HG03442 (cell line): ENCODE results near the gene CGREF1.
"Not testable (repeated sequence)": the region's sequence is repeated elsewhere in the genome, so short reads cannot be mapped to it uniquely, and the experiment has no call there.

Source experiments
- ATAC-seq: cut with Tn5 transposase; IDR thresholded peaks from one replicate; pipeline ENCODE4 v1.9.1; 2021; ENCODE audit warnings: mild to moderate bottlenecking, moderate library complexity; ENCODE audit not compliant: unreplicated experiment

Gene CGREF1

GRCh38 chr2:27137322-27137935 is 18.5 kb upstream of the CGREF1 start:
- no peak for ATAC-seq

DNA sequence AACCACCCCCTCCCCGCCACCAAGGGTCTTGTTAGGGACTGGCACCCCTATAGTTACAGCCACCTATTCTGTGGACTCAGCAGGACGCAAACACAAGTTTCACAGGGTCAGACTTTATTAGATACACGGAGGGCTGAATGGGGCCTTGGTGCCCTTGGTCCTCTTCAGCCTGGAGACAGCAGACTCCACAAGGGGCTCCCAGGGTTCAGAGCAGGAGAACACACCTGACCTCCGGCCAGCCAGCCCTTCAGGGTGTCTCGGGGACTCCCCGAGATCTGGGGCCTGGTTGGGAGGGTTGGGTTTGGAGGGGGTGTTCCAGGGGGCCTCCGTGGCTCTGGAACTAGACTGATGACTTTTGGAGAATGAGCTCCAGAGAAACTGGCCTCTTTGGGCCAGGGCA is 17.8 kb upstream of the CGREF1 start:
- ATAC-seq: no peak

GRCh38 chr2:27135478-27135955 is 16.6 kb upstream of the CGREF1 start:
- ATAC-seq: no peak

GRCh38 chr2:27134781-27135477 is 16.0 kb upstream of the CGREF1 start:
- ATAC-seq: no peak

- ATAC-seq: peak; percentile 82
These were observed 15.2 kb upstream of the CGREF1 start, which contains the start of gene PREB for GRCh38 chr2:27133905-27134780. TSS of gene PREB (minus strand) at chr2:27134636. CDS start at chr2:27134421, 215 bp downstream.

DNA sequence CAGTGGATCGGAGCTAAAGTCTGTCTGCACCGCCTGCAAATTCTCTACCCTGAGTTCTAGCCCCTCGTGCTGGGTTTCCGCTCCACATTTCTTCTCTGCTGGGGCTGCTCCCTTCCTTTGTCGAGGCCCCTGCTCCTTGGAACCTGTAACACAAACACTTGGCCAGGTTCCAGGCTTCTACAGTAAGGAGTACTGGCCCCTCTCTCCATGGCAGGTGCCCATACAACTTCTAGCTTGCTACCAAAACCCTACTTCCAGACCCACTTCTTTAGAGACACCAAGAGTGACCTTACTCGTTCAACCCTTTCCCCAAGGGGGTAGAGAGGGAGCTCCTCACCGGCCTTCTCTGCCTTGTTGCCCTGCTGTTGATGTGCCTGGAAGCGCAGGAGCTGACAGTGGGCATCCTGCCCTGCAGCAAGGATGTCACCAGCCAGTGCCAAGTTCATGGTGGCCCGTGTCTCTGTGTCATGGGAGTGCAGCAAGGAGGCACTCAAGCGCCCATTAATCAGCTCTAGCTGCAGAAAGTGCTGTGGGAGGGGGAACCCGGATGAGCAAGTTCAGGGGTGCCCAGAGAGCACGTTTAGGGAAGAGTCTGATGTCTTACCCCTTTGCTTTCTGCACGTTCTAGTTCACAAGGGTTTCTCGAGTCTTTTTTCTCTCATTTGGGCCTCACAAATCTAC is 14.4 kb upstream of the CGREF1 start:
- no peak for ATAC-seq

DNA sequence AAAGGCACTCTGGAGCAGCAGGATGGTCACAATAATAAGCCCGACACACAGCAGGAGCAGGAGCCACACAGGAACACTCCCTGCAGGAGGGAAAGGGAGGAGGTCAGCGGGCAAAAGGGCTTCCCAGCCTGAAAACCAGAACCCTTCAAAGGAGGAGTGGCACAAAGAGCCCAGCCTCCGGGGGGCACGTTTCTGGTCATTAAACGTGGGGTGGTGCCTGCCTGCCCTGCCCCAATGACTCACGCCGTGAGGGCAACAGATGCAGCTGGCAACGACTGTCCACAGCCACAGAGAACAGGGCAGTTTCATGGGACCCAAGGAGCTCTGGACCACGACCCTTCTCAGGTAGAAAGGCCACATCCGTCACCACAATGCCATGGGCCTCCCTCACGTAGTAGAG is 12.5 kb upstream of the CGREF1 start:
- no peak for ATAC-seq

DNA sequence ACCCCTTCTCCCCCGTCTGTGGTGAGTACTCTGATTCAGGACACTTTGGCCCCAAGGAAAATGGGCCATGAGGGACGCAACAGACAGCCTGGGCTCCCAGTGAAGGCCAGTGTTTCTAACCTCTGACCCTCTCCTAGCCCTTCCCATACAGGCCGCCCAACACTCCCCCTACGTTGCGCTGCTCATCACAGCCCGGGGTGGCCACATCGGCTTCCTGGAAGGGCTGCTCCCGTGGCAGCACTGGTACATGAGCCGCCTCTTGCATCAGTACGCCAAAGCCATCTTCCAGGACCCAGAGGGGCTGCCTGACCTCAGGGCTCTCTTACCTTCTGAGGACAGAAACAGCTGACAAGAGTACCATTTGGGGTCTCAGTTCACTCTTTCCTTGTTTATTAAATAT is 11.5 kb upstream of the CGREF1 start:
- ATAC-seq: no peak

GRCh38 chr2:27128668-27129571 is 10.0 kb upstream of the CGREF1 start:
- no peak for ATAC-seq

- no peak for ATAC-seq
These were observed 9.1 kb upstream of the CGREF1 start for GRCh38 chr2:27127883-27128667.

GRCh38 chr2:27126252-27126710 is 7.4 kb upstream of the CGREF1 start:
- ATAC-seq: no peak

- ATAC-seq: no peak
These were observed 6.2 kb upstream of the CGREF1 start for GRCh38 chr2:27125104-27125503.

DNA sequence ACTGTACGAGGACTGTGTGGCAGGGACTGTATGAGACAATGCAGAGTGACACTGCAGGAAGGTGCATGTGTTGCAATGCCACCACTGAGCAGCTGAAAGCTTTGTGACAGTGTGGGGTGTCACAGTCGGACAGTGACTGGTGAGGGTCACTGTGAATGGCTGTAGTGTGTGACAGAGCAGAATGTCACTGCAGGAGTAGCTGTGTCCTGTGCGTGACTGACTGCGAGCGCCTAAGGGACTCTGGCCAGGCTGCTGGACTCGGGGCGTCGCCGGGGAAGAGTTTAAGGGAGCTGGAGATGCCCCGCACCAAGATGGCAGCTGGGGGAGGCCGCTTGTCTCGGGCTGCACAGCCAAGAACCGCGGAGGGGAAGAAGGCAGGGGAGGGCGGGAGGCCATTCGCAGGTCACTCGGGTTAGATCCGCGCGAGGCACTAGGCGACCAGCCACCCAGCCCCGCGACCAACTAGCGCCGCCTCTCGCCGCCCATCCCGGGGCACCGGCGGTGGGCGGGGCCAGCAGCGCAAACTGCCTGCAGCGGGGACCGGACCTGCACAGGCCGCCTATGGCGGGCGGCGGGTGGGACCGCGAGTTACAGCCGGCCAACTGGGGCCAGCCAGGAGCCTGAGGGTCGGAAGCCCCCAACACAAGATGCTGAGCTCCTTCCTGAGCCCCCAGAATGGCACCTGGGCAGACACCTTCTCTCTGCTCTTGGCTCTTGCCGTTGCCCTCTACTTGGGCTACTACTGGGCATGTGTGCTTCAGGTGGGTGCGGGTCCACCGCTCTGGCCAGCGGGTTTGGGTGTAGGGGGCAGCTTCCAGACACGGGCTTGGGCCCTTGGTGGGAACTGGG is 4.6 kb upstream of the CGREF1 start, which contains the start of gene ABHD1:
ABHD1 (plus strand) TSS at position 514 of the 849 bp plus-strand sequence; CDS start at position 648, 134 bp downstream.
- peak; percentile 50 for ATAC-seq

- no peak for ATAC-seq
These were observed 3.9 kb upstream of the CGREF1 start for GRCh38 chr2:27122791-27123190.

GRCh38 chr2:27121906-27122305 is 3.0 kb upstream of the CGREF1 start:
- ATAC-seq: no peak

GRCh38 chr2:27119330-27119670 is 372 bp upstream of the CGREF1 start:
- ATAC-seq: not testable (repeated sequence)

DNA sequence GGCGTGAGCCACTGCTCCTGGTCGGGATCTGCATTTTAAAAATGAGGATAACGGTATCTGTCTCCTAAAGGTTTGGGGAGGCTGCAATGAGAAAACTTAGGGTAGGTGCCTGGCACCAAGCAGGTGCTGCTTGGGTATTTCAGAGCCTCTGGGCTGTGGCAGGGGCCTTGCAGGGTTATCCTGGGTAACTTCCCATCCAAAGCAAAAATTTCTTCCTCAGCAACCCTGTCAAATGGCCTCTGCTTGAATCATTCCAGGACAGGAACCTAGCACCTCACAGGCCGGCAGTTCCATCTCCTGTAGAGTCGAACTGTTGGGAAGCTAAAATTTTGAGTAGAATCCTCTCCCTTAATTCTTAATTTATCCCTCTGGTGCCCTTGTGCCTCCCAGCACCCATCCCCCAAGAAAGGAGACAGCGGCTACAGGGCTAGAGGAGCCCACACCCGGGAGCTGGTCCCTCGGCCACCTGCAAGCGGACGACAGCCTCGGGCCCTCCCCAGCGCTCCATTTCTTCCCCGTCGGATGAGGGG is 868 bp downstream of the CGREF1 start:
- no peak for ATAC-seq

DNA sequence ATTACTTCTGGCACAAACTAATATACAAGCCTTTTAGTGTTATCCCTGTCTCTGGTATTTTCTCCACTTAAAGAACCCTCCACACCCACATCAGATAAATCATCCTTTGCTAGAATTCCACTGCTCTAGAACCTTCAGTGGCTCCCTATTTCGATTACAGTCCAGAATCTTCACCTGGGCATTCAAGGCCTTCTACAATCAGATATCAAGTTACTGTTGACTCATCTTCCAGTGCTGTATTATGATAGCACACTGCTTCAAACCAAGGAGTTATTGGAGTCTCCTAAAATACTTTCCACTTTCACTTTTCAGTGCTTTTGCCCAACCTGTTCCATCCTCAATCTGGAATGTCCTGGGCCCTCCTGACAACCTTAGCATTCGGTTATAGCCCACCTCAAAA is 3.4 kb downstream of the CGREF1 start:
- no peak for ATAC-seq
